GM19023 (cell line): Measurements from ENCODE around the gene CLCN5.

ENCODE experiments used
- ATAC-seq: cut with Tn5 transposase; IDR thresholded peaks from one replicate; pipeline ENCODE4 v1.9.1; 2021; ENCODE audit warnings: mild to moderate bottlenecking, moderate library complexity; ENCODE audit not compliant: unreplicated experiment

CLCN5 gene

GRCh38 chrX:49922291-49923241 lies at the start of gene CLCN5:
Gene CLCN5, plus strand, starts transcription at chrX:49922596. Its CDS starts 2,703 bp downstream, at chrX:49925299.
- peak; percentile 96 for ATAC-seq

DNA sequence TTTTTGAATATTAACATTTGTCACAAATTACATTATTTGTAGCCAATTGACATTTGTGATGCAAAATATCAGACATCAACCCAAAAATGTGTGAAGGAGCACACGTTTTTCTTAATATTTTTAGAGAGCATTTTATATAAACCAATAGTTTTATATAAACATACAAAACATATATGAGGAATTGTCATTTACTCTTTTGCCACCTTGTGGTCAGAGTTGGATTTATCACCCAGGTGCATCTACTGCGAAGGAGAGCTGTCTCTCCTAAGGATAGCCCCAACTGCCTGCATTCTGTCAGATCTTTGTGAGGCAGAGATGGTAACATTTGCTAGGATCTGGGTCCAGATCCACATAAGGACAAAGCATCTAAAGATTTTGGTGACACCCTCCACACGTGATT lies 45.6 kb upstream of the CLCN5 start:
- ATAC-seq, result no peak

- no peak for ATAC-seq
These were observed 44.8 kb upstream of the CLCN5 start for GRCh38 chrX:49877397-49878101.

GRCh38 chrX:49878128-49878833 lies 44.1 kb upstream of the CLCN5 start:
- no peak for ATAC-seq

DNA sequence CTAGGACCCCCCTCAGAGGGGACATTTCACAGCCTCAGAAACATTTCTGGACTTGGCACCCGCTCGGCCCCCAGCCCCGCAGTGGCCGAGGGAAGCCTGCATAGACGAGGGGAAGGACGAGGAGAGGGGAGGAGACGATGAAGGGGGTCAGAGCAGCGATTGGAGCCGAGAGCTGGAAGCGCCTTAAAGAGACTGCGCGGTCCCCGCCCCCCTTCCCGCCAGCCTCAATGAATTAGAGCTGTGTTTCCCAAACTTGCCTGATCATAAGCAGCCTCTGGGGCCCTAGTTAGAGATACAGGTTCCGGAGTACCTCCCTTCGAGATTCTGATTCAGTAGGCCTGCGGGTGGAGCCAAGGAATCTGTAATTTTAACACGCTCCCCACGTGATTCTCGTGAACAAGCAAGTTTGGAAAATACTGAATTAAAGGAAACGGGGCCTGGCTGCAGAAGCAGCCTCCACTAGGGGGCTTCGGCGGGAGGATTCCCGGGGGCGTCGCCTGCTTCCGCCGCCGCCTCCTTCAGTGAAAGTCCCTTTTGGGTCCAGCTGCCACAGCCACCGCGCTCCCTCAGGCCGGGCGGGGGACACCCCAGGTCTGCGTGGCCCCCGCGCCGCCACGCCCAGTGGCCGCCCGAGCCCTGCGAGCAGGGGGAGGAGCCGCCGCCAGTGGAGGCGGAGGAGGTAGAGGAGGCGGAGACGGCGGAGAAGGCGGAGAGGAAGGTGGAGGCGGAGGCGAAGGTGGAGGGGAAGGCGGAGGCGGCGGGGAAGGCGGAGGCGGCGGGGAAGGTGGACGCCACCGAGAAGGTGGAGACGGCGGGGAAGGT lies 43.4 kb upstream of the CLCN5 start, which contains the start of gene USP27X:
Gene USP27X (plus strand): TSS at position 651 of the 822 bp plus-strand sequence. CDS start 824 bp downstream, outside the sequence.
- peak; percentile 94 for ATAC-seq

DNA sequence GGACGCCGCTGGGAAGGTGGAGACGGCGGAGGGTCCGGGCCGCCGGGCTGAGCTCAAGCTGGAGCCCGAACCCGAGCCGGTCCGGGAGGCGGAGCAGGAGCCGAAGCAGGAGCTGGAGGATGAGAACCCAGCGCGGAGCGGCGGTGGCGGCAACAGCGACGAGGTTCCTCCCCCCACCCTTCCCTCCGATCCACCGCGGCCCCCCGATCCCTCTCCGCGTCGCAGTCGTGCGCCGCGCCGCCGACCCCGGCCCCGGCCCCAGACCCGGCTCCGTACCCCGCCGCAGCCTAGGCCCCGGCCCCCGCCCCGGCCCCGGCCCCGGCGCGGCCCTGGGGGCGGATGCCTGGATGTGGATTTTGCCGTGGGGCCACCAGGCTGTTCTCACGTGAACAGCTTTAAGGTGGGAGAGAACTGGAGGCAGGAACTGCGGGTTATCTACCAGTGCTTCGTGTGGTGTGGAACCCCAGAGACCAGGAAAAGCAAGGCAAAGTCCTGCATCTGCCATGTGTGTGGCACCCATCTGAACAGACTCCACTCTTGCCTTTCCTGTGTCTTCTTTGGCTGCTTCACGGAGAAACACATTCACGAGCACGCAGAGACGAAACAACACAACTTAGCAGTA lies 42.6 kb upstream of the CLCN5 start:
- ATAC-seq, result peak; percentile 19

DNA sequence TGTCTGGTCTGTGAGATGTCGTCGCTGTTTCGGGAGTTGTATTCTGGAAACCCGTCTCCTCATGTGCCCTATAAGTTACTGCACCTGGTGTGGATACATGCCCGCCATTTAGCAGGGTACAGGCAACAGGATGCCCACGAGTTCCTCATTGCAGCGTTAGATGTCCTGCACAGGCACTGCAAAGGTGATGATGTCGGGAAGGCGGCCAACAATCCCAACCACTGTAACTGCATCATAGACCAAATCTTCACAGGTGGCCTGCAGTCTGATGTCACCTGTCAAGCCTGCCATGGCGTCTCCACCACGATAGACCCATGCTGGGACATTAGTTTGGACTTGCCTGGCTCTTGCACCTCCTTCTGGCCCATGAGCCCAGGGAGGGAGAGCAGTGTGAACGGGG lies 41.7 kb upstream of the CLCN5 start:
- no peak for ATAC-seq

DNA sequence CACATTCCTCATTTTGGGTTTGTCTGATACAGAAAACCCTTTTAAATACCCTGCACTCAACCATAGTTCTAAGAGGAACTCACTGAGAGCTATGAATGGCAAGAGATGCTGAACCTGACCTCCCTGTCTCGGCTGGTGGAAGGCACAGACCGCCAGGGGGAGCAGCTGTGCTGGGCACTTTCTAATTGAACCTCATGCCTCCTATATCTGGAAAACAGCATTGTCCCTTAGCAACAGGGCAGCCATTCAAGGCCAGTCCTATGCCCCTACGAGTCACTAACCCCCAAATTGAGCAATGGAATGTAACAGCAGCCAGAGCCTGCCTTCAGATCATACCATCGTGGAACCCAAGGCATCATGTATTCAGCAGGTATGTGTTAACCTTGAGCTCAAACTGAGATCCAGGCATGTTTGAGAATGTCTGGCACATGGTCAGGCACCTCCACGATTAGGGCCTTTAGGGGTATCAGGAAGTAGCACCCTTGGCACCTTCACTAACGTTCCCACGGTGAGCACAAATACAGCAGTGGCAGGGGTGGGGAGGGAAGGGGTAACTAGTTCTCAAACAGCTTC lies 38.0 kb upstream of the CLCN5 start:
- ATAC-seq, result no peak

GRCh38 chrX:49892542-49892941 lies 29.9 kb upstream of the CLCN5 start:
- ATAC-seq, result no peak

GRCh38 chrX:49896951-49897350 lies 25.4 kb upstream of the CLCN5 start:
- ATAC-seq, result no peak

DNA sequence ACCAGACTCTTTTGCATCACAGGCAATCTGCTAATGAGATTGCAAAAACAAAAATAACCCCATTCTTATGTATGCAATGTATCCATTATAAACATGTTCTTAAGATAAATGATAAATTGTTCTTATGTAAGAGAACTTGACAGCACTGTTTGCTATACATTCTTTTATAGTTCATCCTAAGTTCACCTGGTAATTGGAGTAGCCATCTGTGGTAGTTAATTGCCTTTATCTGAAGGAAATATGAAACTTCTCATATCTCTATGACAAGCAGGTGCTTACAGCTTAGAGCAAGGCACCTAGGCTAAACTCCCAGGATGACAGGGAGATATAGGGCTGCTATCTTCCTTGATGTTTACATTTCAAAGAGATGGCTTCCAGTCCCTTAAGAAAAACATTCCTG lies 21.3 kb upstream of the CLCN5 start:
- no peak for ATAC-seq

DNA sequence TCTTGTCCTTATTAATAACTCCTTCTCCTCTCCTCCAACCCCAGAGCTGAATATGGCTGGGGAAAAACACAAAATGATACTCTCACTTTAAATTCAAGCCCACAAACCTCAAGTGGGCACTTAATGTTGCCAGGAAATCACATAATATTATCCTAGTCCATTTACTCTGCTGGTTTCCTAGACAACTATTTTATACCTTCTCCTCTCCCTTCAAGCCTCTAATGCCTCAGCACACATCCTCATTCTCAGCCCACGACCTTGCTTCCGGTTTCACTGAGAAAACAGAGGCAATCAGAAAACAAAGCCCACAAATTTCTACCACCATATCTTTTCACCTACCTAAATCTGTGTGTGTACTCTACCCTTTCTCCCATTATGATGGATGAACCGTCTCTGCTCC lies 12.1 kb upstream of the CLCN5 start:
- no peak for ATAC-seq

DNA sequence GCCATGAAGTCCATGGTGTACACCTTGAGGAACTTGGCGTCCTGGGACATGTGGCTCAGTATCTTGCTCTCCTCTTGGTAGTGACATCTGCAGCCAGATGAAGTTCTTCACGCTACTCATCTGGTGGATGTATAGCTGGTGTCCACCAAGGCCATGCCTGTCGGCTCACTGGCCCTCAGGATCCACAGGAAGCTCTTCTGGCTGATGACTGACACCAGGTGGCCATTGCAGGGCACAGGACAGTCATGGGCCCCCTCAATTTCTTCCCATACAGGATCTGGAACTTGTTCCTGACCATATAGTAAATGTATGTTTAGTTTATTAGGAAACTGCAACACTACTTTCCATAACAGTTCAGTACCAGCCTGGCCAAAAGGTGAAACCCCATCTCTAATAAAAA lies 10.3 kb upstream of the CLCN5 start:
- ATAC-seq, result no peak

DNA sequence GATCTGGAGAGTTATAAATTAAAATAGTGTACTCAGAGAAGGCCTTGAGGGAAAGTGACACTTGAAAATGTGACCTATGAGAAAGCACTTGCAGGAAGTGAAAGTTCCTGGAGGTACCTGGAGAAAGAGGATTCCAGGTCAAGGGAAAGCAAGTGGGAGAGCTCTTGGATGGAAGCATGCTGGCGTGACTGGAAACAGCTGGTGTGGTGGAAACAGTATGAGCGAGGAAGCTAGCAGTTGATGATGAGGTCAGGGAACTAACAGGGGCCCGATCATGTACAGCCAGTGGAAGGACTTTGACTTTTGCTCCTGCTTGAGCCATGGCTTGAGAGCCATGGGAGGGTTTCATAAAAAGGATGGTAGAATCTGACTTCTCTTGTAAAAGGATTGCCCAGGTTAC lies 9.5 kb upstream of the CLCN5 start:
- ATAC-seq, result no peak

- ATAC-seq, result peak; percentile 82
These were observed 6.8 kb upstream of the CLCN5 start for GRCh38 chrX:49915361-49916222.

- no peak for ATAC-seq
These were observed 2.8 kb upstream of the CLCN5 start for GRCh38 chrX:49919617-49920016.

DNA sequence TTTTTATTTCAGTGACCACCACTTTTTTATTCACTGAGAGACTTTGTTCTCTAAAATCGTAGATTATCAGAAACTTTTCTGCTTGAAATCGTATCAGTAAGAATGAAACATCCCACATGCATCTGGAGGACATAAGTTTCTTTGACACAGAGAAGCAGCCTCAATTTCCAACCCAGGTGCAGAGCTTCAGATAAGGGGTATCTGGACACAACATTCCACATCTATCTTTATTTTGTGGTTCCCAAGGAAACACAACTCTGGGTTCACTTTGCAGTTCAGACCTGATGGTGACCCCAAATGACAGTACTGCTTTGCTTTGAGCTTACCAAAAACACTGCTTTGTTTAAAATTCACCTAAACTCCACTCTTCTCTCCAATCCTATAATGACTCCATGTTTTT lies 1.3 kb upstream of the CLCN5 start:
- no peak for ATAC-seq

GRCh38 chrX:49925176-49925575 lies 2.8 kb downstream of the CLCN5 start:
- no peak for ATAC-seq

- ATAC-seq, result no peak
These were observed 7.6 kb downstream of the CLCN5 start for GRCh38 chrX:49930039-49930438.
